GM19193 (cell line): ENCODE measurements around the gene VPS13D.

ENCODE experiments used
- POLR2A ChIP-seq: IDR thresholded peaks from 4 replicates; pipeline ENCODE4 v1.6.1; 2011; ENCODE audit not compliant: insufficient read depth, insufficient read length; ENCODE audit errors: extremely low read depth

VPS13D gene

DNA sequence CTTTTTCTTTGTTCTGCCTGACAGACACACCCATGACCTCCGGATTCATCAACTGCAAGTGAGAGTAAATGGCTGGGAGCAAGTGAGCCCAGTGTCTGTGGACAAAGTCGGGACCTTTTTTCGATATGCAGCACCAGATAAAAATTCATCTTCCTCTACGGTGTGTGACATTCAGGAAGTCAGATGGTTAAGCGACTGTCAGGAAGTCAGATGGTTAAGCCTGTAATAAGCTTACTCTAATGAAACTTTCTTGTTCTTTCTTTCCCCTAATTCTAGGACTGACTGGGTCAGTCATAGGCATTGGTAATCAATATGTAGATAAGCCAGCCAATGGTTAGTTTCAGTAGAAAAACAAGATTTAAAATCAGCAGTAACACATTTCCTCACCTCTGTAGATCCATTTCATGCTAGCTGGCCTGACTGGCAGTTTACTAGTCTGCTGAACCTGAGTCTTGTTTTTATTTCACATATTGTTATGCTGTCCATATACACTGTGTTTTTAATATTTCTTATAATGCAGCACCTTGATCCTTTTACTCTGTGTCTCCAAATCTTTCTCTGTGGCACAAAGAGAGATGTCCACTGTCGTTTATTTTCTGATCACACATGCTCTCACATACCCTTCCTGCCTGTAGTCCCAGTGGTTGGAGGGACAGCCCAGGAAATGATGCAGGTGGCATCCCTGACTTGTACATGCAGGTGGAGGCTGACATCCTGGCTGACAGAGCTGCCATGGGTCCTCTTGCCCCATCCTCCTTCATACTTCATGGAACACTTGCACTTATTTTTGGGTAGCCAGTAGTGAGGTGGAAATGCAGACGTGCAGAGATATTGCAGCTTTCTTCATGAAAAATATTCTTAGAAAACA, 115.8 kb downstream of the VPS13D start:
- TF ChIP-seq POLR2A, result no peak

DNA sequence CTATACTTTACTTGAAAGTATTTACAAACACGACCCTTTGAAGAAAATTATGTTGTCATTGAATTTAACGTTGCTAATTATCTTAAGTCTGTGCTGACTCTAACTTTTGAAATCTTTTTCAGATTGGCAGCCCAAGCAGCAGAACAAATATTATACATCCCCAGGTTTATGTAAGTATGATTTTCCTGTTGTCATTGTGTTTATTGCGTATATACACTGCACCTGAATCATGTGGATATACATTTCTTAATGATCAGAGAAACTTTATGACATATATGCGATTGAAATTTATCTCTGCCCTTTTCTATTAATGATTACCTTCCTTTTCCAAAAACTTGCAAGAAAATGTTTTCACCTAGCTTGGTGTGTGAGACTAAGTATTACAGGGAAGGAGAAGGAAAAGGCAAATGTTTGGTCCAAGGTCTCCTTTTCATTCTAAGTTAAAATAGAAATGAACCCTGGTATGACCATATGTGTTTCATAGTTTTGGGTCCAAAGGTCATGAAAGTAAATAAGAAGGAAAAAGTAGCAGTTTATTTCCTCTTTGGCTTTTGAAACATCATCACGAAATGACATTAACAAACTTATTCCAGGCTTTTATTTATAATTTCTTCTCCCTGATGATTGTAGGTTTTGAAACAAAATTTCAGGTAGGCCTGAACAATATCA, 116.8 kb downstream of the VPS13D start:
- no peak for TF ChIP-seq POLR2A

DNA sequence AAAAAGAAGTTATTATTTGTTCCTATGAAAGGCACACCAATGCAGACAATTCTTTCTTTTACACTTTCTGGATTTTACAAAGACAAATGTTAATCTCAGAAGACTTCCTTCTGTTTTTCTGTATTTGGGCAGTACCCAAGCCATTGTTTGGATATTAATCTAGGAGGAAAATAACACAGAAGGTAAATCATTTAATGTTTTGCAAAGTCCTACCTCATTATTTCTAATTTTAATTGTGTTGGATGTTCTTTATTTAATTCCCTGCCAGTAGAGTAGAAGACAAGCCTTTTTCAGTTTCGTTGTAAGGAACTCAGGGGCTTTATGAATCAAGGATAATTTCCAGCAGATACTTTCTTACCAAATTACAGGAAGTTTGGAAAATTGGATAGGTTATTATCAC, 118.3 kb downstream of the VPS13D start:
- TF ChIP-seq POLR2A, result no peak

DNA sequence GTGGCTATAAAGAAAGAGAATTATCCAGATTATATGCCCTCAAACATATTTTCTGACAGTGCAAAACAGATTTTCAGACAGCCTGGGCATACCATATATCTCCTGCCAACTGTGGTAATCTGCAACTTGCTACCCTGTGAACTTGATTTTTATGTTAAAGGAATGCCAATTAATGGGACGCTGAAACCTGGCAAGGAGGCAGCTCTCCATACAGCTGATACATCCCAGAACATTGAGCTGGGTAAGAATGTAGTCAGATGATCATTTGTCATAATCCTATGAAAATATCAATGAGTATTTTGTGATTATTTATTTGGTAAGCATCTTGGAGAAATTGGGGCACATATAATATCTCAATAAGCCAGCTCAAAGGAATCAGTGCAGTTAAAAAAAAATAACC, 124.2 kb downstream of the VPS13D start:
- no peak for TF ChIP-seq POLR2A

DNA sequence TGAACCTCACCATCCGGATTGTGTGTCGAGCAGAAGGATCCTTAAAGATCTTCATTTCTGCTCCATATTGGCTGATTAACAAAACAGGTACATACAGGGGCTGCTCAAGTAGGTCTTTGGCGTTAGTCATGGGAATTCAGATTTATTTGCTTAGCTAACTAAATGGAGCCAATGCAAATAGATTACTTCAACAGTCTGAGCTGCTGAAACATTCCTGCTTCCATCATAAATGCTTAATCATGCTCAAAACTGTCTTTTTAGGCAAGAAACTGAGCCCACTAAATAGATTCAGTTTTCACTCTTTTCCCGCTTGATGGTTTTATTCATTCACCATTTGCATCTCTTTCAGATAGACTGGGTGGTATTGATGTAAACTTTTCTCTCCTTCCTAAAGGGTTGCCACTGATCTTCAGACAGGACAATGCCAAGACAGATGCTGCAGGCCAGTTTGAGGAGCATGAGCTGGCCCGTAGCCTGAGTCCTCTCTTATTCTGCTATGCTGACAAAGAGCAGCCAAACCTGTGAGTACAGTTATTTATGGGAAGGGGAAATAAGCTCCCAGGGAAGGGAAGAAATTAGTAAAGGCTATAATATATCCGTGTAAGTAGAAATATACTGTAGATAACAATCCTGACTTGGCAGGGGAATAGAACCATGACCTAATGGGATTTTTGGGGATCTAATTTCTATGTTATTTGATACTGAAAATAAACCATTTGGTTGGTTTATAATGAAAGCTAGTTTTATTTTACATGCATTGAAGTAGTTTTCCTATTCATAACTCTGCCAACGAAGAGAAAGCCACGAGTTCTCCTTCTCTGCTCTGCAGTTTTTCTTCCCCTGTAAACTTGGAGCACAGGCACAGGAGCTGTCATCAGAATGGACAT, 126.4 kb downstream of the VPS13D start:
- no peak for TF ChIP-seq POLR2A

DNA sequence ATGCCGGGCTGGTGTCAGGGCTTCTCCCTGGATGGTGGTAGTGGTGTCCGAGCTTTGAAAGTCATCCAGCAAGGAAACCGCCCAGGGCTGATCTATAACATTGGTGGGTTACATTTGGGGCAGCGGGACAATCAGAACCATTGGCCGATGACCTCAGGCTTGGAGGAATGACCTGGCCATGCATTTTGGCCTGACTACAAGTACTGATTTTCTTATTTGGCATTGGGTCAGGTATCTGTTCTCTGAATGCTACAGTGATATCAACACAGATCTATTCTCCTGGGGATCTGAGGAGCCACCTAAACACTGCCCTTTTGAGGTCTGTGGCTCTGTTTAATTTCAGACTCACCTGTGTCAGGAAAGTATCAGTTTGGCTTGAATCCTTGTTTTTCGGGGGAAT, 128.7 kb downstream of the VPS13D start:
- TF ChIP-seq POLR2A, result no peak

DNA sequence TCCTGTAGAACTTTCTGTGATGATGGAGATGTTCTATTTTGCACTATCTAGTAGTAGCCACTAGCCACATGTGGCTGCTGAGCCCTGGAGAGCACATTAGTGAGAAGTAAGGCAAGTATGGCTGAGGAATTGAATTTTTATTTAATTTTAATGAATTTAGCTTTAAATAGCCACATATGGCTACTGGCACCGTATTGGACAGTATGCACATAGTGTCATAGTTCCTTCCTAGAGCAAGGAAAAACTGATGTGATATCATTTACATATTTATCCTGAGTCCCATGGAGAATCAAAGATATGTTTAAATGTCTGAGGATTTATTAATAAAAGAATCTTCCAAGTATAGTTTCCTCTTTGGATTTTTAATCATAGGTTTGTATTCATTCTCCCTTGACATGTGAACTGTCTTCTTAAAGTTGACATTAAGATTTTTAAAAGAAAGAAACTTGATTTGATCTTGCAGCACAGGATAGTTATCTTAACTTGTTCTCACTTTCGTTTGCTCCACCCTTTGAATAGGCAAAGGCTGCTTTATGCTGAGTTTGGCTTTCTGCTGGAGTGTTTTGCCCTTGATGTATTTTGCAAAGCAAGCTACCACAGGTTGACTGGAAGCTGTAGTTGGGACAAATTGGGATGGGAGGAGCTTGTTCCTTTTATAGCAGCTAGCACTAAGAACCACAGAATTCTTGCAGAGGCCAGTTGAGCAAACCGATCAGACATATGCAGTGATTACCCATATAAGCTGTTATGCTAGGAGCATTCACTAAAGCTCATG, 129.7 kb downstream of the VPS13D start:
- no peak for TF ChIP-seq POLR2A

DNA sequence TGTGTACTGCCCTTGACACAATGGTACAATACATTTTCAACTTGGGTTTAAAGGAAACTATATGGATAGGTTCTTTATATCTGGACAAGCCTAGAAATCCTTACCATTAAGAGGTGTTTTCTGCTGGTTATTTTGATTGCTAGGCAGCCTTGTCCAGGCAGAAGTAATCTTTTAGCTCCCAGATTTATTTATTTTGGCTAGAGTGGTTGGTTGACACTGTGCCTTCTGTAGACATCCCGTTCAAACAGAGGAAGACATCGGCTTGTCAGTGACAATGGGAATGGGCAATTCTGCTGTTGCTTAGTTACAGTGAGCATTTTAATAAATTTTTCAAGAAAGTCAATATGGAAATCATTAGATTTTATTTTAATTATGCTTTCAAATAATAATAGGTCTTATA, 138.8 kb downstream of the VPS13D start:
- TF ChIP-seq POLR2A, result no peak

DNA sequence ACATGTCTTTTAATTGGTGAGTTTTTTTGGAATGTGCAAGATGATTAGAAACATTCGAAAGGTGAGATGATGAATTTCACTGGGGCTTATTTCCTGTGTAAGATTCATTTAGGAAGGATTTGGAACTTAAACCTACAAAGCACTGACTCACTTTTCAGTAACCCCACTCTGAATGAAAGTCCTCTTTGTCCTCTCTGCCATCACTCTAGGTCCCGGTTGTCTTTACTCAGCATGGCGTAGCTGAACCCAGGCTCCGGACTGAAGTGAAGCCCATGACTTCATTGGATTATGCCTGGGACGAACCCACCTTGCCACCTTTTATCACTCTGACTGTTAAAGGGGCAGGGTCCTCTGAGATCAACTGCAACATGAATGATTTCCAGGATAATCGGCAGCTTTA, 139.4 kb downstream of the VPS13D start:
- TF ChIP-seq POLR2A, result no peak

DNA sequence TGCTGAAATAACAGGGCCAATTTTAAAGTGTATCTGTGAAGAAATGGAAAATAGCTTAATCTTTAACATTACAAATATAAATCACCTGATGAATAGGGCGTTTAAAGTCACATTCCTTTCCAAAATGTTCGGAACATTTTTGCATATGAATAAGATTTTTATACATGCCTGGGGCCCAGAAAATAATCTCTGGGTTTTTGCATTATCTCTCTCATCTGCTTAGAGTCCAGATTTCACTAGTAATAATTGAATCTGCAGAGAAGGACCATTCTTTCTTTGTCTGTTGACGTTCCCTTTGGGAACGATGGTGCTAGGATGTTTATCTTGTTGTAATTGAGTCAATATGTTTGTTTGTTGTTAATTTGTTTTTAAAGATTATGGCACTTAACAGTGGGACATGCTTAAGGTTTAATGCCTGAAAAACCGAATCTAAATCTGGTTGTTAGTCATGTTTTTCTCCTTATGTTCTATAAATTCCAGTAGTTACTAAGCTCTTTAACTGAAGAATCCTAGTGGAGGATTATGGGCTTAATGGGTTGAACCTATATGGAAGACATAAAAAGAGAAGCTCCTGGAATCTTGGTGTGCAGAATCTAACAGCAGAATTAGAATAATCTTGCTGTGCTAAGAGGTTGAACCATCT, 140.6 kb downstream of the VPS13D start:
- no peak for TF ChIP-seq POLR2A

DNA sequence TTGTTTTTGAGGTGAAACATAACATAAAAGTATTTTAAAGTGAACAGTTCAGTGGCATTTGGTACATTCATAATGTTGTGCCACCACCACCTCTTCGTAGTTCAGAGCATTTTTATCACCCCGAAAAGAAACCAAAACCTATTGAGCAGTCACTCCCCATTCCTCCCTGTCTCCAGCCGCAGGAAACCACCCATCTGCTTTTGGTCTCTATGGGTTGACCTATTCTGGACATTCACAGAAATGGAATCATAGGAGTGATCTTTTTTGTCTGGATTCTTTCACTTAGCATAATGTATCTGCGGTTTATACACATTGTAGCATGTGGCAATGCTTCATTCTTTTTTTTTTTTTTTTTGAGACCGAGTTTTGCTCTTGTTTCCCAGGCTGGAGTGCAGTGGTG, 141.2 kb downstream of the VPS13D start:
- TF ChIP-seq POLR2A, result no peak

DNA sequence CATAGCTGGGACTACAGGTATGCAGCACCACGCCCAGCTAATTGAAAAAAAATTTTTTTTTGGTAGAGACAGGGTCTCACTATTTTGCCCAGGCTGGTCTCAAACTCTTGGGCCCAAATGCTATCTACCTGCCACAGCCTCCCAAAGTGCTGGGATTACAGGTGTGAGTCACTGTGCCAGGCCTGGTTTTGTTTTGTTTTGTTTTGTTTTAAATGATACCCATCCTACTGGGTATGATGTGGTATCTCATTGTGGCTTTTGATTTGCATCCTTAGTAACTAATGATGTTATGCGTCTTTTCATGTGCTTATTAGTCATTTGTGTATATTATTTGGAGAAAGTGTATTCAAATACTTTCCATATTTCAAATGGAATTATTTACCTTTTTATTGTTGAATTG, 142.3 kb downstream of the VPS13D start:
- TF ChIP-seq POLR2A, result no peak

DNA sequence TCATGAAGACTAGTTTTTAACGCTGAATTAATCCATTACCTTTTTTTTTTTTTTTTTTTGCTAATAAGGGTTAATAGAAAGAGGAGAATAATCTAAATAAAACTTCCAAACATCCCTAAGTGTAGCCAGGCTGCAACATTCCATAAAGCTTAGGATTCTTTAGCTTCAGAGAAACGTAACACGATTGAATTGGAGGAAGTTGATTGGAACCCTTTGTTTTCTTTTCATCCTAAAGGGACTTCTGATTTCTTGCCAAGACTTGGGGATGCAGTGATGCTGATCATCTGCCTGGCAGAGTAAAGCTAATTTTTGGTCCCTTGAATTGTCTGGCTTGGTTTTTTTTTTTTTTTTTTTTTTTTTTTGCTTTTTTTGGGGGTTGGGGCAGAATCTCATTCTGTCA, 142.9 kb downstream of the VPS13D start:
- TF ChIP-seq POLR2A, result no peak
